B cell (primary cell): ENCODE measurements around the gene MAPK10. TPM values are rescaled to one million over a fixed set of nuclear protein-coding genes. Genes with fewer than 3 reads are reported as not detected.

Source experiments
- ATAC-seq: fragments of 200-7000 bp; cut with Tn5 transposase; one replicate; pipeline ENCODE4 v1.10.0; 2021; ENCODE audit warnings: low read depth, mild to moderate bottlenecking, moderate number of reproducible peaks, moderate library complexity
- CTCF ChIA-PET: fragments of 350-600 bp; sonication (Branson Sonifier 250); formaldehyde crosslinking; loops from one replicate; lab custom pipeline; 2021; ENCODE audit warnings: antibody characterized with exemption, inconsistent platforms; lab: Charles Lee
- POLR2A ChIA-PET: fragments of 350-600 bp; sonication (Branson Sonifier 250); formaldehyde crosslinking; loops from one replicate; lab custom pipeline; 2021; ENCODE audit warnings: antibody characterized with exemption; lab: Charles Lee
- DNase-seq: peaks from one replicate; pipeline ENCODE4 v3.0.0; 2013
- H2AFZ ChIP-seq: 2 replicates; pipeline ENCODE4 v1.6.1; 2012; ENCODE audit warnings: mild to moderate bottlenecking, low read depth, low read length; ENCODE audit not compliant: insufficient read depth, poor library complexity, severe bottlenecking
- H3K27ac ChIP-seq, 2 donors: 1 replicate in 1 of 2; 2 replicates in 1 of 2; pipeline ENCODE4 v1.5.1; 2012 to 2013; ENCODE audit warnings: low read length in 2 of 2, mild to moderate bottlenecking in 2 of 2, moderate library complexity in 1 of 2
- H3K27me3 ChIP-seq, 4 experiments: fragments of 200-600 bp in 1 of 4; sonication (generic) in 1 of 4; replicated peaks in 1 of 4; 1 replicate in 2 of 4; 2 replicates in 2 of 4; pipeline versions ENCODE4 v1.6.1 to v1.7.0; 2013 to 2016; ENCODE audit warnings: low read length in 3 of 4, mild to moderate bottlenecking in 2 of 4, mixed read lengths in 1 of 4, moderate library complexity in 1 of 4; ENCODE audit not compliant: insufficient read depth in 4 of 4, control insufficient read depth in 3 of 4; ENCODE audit errors: control extremely low read depth in 1 of 4
- H3K36me3 ChIP-seq, 2 experiments: replicated peaks in 1 of 2; 1 replicate in 1 of 2; 2 replicates in 1 of 2; pipeline versions ENCODE4 v1.6.1 to v1.7.1; 2013; ENCODE audit warnings: low read length in 1 of 2; ENCODE audit not compliant: insufficient read depth in 2 of 2, control insufficient read depth in 1 of 2; ENCODE audit errors: control extremely low read depth in 1 of 2, extremely low read depth in 1 of 2
- H3K4me1 ChIP-seq, 2 donors: fragments of 200-600 bp in 1 of 2; sonication (generic) in 1 of 2; 1 replicate in 1 of 2; 2 replicates in 1 of 2; pipeline versions ENCODE4 v1.5.1 to v1.6.1; 2013 to 2017; ENCODE audit warnings: low read length in 2 of 2; ENCODE audit not compliant: control insufficient read depth in 2 of 2, insufficient read depth in 2 of 2
- H3K4me2 ChIP-seq: replicated peaks from 2 replicates; pipeline ENCODE3; 2012; ENCODE audit warnings: mild to moderate bottlenecking, low read depth, low read length; ENCODE audit not compliant: poor library complexity, severe bottlenecking
- H3K4me3 ChIP-seq, 5 experiments: fragments of 200-600 bp in 1 of 5; sonication (generic) in 1 of 5; 1 replicate in 3 of 5; 2 replicates in 2 of 5; pipeline versions ENCODE4 v1.5.1 to v1.7.0; 2011 to 2016; ENCODE audit warnings: low read length in 4 of 5, mild to moderate bottlenecking in 4 of 5, low read depth in 2 of 5, control low read depth in 1 of 5, moderate library complexity in 1 of 5; ENCODE audit not compliant: insufficient read depth in 1 of 5; ENCODE audit errors: control extremely low read depth in 1 of 5, extremely low read depth in 1 of 5
- H3K79me2 ChIP-seq: fragments of 200-600 bp; sonication (generic); one replicate; pipeline ENCODE4 v1.6.0; 2016; ENCODE audit warnings: low read length; ENCODE audit not compliant: control insufficient read depth, insufficient read depth
- H3K9ac ChIP-seq: fragments of 200-600 bp; sonication (generic); 2 replicates; pipeline ENCODE4 v1.6.1; 2017; ENCODE audit warnings: mild to moderate bottlenecking, low read length, moderate library complexity
- H3K9me3 ChIP-seq, 3 donors: one replicate each; pipeline versions ENCODE4 v1.6.1 to v1.7.1; 2013; ENCODE audit warnings: low read length in 2 of 3; ENCODE audit not compliant: control insufficient read depth in 2 of 3, insufficient read depth in 1 of 3; ENCODE audit errors: control extremely low read depth in 1 of 3
- H4K20me1 ChIP-seq: 2 replicates; pipeline ENCODE4 v1.6.0; 2012; ENCODE audit warnings: mild to moderate bottlenecking, low read length; ENCODE audit not compliant: insufficient read depth, control insufficient read depth, poor library complexity, severe bottlenecking
- H3K27ac Mint-ChIP-seq: one replicate; pipeline ENCODE4 v1.8.0; 2021; ENCODE audit warnings: mixed read lengths
- H3K27me3 Mint-ChIP-seq: one replicate; pipeline ENCODE4 v1.8.0; 2021; ENCODE audit warnings: mixed read lengths
- H3K4me1 Mint-ChIP-seq: one replicate; pipeline ENCODE4 v1.8.0; 2021; ENCODE audit warnings: mixed read lengths
- H3K4me3 Mint-ChIP-seq: one replicate; pipeline ENCODE4 v1.8.0; 2021; ENCODE audit warnings: mixed read lengths
- H3K9me3 Mint-ChIP-seq: one replicate; pipeline ENCODE4 v1.8.0; 2022; ENCODE audit warnings: mixed read lengths; ENCODE audit not compliant: insufficient read depth
- EZH2 ChIP-seq: IDR thresholded peaks from 2 replicates; pipeline ENCODE4 v1.6.1; 2012; ENCODE audit warnings: borderline replicate concordance, low read depth, mild to moderate bottlenecking, moderate library complexity, low read length; ENCODE audit not compliant: insufficient read depth, poor library complexity, severe bottlenecking
- WGBS: methylation state at CpG from one replicate; pipeline ENCODE4 v1.1.5; 2013; ENCODE audit warnings: missing lambda C conversion rate; ENCODE audit not compliant: insufficient coverage; 5-methylcytosine and 5-hydroxymethylcytosine counted together
- intact Hi-C: fragments of 100-400 bp; cut with micrococcal nuclease; formaldehyde crosslinking; loops from one replicate; pipeline ENCODE4 v1.10.0; 2022
- polyA plus RNA-seq: library from polyadenylated mRNA; depleted of rRNA; stranded (reverse); fragments of >200 nt; gene quantifications from 2 replicates; pipeline ENCODE4 v1.2.3, GENCODE V29; 2012
- total RNA-seq, 2 donors: library from RNA; stranded (reverse); fragments of 120-200 nt in 1 of 2; gene quantifications; 1 replicate in 1 of 2; 2 replicates in 1 of 2; pipeline versions ENCODE4 v1.2.3 to v1.2.4, GENCODE V29; 2013 to 2022
- TF ChIP-seq, protein P1 (sequence below): fragments of 200-600 bp; IDR thresholded peaks from one replicate; pipeline ENCODE4 v1.8.0; 2022; ENCODE audit warnings: antibody characterized with exemption, mild to moderate bottlenecking

Gene MAPK10
- total and polyA plus RNA-seq, 2 donors (not counting 1 experiment from before 2014, with no cell fraction given): 0.03 to 3.1 TPM

GRCh38 chr4:86004030-86004429, 355.8 kb downstream of the MAPK10 start:
- H2AFZ ChIP-seq: no peak overlapping the region
- peaks cover 9 to 37% of the 10 kb centered on the region in 2 experiments for H3K36me3 ChIP-seq
- H3K27ac ChIP-seq: no peak overlapping the region
- no peaks in the 10 kb centered on the region for H3K9me3 ChIP-seq
- H3K27ac Mint-ChIP-seq: no peak overlapping the region
- no peak overlapping the region for H3K4me2 ChIP-seq
- no peaks in the 10 kb centered on the region for H3K79me2 ChIP-seq
- H3K27me3 Mint-ChIP-seq: no peaks in the 10 kb centered on the region
- H3K4me1 ChIP-seq: no peaks in the 10 kb centered on the region
- ChIA-PET CTCF (no interaction called here), POLR2A (no interaction called here)
- no peaks in the 10 kb centered on the region for H3K27me3 ChIP-seq
- H3K4me1 Mint-ChIP-seq: no peaks in the 10 kb centered on the region
- H3K4me3 Mint-ChIP-seq: no peak overlapping the region
- H3K9ac ChIP-seq: no peak overlapping the region
- H4K20me1 ChIP-seq: no peaks in the 10 kb centered on the region
- no peak for DNase-seq
- WGBS: no CpG with 5 or more reads among the region's 2 CpGs
- intact Hi-C loops: no loop called here
- no peak overlapping the region for H3K4me3 ChIP-seq
- TF ChIP-seq, protein P1, sequence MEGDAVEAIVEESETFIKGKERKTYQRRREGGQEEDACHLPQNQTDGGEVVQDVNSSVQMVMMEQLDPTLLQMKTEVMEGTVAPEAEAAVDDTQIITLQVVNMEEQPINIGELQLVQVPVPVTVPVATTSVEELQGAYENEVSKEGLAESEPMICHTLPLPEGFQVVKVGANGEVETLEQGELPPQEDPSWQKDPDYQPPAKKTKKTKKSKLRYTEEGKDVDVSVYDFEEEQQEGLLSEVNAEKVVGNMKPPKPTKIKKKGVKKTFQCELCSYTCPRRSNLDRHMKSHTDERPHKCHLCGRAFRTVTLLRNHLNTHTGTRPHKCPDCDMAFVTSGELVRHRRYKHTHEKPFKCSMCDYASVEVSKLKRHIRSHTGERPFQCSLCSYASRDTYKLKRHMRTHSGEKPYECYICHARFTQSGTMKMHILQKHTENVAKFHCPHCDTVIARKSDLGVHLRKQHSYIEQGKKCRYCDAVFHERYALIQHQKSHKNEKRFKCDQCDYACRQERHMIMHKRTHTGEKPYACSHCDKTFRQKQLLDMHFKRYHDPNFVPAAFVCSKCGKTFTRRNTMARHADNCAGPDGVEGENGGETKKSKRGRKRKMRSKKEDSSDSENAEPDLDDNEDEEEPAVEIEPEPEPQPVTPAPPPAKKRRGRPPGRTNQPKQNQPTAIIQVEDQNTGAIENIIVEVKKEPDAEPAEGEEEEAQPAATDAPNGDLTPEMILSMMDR: no peak
- no peak for TF ChIP-seq EZH2
- H3K9me3 Mint-ChIP-seq: no peaks in the 10 kb centered on the region
- ATAC-seq: no peak

DNA sequence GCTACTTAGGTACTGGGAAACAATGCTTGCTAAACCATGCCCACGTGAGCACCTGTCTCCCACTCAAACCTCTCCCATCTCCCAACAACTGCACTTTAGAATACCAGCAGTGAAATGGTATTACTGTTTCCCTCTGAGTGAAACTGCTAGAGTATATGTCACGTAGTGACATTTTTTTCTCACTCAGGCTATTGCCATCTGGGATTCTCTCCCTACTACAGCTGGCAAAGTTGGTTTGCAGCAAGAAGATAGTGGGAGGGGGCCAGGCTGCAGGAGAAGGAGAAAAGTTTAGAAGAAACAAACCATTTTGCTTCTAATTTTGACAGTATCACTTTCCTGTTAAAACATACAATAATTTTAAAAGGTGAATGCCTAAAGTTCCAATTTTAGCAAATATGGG, 358.3 kb downstream of the MAPK10 start:
- WGBS: no CpG with 5 or more reads among the region's 2 CpGs
- no peak for DNase-seq
- POLR2A ChIA-PET: no interaction called here

More for the DNA sequence above, 358.3 kb downstream of the MAPK10 start:
- Mint-ChIP-seq H3K27ac (no peak overlapping the region), H3K4me1 (no peaks in the 10 kb centered on the region), H3K27me3 (no peaks in the 10 kb centered on the region), H3K9me3 (no peaks in the 10 kb centered on the region), H3K4me3 (no peak overlapping the region)
- Histone ChIP-seq H3K79me2 (no peaks in the 10 kb centered on the region), H3K4me2 (no peak overlapping the region), H4K20me1 (no peaks in the 10 kb centered on the region), H3K9me3 (no peaks in the 10 kb centered on the region), H3K36me3 (peaks cover 9 to 47% of the 10 kb centered on the region in 2 experiments), H3K27me3 (no peaks in the 10 kb centered on the region), H3K4me3 (no peak overlapping the region), H3K9ac (no peak overlapping the region), H2AFZ (no peak overlapping the region), H3K27ac (no peak overlapping the region), H3K4me1 (no peaks in the 10 kb centered on the region)
- CTCF ChIA-PET: no interaction called here
- TF ChIP-seq, protein P1: no peak
- no peak for TF ChIP-seq EZH2
- ATAC-seq: no peak
- intact Hi-C loops: no loop called here
